VCaP (cell line): ENCODE measurements around the gene MFF.
A peak's percentile ranks its signal among the peaks of the same experiment; 100 is the strongest.

Experiments used
- H3K27ac ChIP-seq: fragments of 450-650 bp; 2 replicates; pipeline ENCODE4 v1.5.1; 2017
- TF ChIP-seq, protein P1 (sequence below): fragments of 450-650 bp; conservative IDR thresholded peaks from 2 replicates; pipeline ENCODE4 v1.5.1; 2017; ENCODE audit warnings: mild to moderate bottlenecking, moderate library complexity

MFF gene

DNA sequence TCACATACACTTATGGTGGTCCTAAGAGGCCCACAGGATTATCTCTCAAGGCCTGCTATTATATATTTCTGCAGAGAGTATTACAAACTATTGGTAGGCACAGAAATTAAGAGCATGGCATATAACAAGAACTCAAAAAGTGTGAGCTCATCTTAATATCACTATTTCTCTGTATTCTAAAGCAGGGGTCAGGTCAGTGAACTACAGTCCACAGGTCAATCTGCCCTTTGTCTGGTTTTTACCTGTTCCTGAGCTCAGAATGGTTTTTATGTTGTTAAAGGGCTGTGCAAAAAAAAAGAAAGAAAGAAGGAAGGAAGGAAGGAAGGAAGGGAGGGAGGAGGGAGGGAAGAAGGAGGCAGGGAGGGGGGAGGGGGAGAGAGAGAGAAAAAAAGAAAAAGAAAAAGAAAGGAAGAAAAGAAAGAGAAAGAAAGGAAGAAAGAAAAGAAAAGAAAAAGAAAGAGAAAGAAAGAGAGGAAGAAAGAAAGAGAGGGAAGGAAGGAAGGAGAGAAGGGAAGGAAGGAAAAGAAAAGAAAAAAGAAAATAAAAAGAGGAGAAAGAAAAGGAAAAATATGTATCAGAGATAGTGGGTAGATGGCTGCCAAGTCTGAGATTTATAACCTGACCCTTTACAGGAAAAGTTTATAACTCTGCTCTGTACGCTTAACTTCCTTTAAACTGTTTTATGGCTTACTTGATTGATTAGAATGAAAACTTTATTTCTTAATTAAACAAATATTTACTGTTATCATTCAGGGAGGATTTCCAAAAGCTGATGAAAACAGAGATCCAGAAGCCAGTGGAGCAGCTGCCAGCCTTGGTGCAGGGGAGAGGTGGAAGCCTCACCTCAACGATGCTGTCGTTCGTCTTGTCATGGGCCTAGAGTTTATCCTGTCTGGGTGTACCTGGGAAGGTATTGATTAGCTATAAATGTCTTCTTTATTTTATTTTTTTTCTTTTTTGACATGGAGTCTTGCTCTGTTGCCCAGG, 73.9 kb downstream of the MFF start:
- TF ChIP-seq, protein P1, sequence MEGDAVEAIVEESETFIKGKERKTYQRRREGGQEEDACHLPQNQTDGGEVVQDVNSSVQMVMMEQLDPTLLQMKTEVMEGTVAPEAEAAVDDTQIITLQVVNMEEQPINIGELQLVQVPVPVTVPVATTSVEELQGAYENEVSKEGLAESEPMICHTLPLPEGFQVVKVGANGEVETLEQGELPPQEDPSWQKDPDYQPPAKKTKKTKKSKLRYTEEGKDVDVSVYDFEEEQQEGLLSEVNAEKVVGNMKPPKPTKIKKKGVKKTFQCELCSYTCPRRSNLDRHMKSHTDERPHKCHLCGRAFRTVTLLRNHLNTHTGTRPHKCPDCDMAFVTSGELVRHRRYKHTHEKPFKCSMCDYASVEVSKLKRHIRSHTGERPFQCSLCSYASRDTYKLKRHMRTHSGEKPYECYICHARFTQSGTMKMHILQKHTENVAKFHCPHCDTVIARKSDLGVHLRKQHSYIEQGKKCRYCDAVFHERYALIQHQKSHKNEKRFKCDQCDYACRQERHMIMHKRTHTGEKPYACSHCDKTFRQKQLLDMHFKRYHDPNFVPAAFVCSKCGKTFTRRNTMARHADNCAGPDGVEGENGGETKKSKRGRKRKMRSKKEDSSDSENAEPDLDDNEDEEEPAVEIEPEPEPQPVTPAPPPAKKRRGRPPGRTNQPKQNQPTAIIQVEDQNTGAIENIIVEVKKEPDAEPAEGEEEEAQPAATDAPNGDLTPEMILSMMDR = no peak
- peak overlapping the region; percentile 62 for H3K27ac ChIP-seq

DNA sequence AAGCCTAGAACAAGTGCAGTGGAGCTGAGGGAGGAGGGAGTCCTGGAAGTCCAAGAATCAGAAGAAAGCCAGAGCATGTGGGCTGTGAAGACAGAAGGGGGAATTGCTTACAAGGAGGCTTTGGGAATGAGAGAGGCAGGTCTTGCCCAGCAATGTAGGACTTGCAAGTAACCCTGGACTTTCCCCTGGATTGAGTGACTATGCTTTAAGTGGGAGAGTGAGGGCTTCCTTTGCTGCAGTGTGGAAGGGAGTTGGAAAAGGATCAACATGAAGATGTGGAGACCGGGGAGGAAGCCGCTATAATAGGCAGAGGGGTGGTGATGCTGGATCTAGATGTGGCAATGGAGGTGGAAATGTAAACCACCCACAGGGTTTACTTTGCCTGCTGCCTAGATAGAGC, 76.5 kb downstream of the MFF start:
- H3K27ac ChIP-seq = no peak overlapping the region
- TF ChIP-seq, protein P1 = no peak

DNA sequence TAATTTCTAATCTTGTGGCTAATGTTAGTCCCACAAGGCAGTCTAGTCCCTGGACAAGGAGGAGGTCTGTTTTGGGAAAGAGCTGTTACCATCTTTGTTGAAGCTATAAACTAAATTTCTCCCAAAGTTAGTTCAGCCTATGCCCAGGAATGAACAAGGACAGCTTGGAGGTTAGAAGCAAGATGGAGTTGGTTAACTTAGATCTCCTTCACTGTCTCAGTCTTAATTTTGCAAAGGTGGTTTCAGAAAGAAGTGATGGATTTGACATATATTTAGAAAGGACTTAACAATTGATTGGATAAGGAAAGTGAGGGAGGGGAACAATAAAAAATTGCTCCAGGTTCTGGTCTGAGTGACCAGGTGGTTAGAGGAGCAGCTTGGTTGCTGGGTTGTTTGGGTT, 77.3 kb downstream of the MFF start:
- no peak overlapping the region for H3K27ac ChIP-seq
- TF ChIP-seq, protein P1 = no peak

DNA sequence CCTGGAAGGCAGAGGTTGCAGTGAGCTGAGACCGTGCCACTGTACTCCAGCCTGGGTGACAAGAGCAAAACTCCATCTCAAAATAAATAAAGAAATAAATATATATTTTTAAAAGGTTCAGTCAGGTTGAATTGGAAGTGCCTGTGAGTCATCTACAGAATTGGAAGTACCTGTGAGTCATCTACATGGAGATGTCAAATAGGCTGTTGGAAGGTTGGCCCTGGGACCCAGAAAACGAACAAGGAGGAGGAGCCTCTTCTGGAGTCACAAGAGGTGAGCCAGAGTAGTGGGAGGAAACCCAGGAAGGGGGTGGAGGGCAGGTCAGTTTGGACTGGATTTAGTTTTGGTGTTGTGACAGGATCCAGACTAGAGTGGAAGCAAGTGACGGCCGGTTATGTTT, 77.9 kb downstream of the MFF start:
- H3K27ac ChIP-seq = no peak overlapping the region

DNA sequence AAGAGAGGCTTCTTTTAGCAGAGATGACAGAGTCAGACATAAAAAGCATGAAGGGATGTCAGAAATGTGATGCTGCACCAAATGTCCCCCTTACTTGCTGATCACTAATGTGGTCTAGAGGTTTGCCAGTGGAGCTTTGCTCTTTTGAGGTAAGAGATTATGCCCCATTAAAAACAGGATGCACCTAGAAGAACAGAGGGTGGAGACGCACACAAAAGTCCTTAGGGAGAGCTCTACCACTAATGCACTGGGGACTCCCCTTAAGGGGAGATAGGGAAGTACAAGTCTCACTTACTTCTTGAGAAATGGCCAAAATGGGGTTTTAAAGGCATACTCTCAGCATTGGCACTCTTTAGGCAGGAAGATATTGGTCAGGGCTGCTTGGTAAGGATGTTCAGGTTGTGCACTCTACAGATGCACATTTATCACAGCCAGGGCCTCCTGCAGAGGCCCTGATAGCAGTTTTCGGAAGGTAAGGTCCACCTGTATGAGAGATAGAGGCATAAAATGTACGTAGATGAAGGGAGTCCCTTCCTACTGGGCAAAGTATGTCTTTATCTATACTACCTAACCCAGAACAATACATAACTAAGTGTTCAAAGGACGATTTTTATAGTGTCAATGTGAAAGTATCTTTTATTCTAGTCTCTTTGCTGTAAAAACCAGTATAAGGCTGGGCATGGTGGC, 79.7 kb downstream of the MFF start:
- TF ChIP-seq, protein P1 = no peak
- no peak overlapping the region; the same call in 1 of the 2 replicates for H3K27ac ChIP-seq

More for the DNA sequence above, 77.9 kb downstream of the MFF start:
- TF ChIP-seq, protein P1 = no peak

DNA sequence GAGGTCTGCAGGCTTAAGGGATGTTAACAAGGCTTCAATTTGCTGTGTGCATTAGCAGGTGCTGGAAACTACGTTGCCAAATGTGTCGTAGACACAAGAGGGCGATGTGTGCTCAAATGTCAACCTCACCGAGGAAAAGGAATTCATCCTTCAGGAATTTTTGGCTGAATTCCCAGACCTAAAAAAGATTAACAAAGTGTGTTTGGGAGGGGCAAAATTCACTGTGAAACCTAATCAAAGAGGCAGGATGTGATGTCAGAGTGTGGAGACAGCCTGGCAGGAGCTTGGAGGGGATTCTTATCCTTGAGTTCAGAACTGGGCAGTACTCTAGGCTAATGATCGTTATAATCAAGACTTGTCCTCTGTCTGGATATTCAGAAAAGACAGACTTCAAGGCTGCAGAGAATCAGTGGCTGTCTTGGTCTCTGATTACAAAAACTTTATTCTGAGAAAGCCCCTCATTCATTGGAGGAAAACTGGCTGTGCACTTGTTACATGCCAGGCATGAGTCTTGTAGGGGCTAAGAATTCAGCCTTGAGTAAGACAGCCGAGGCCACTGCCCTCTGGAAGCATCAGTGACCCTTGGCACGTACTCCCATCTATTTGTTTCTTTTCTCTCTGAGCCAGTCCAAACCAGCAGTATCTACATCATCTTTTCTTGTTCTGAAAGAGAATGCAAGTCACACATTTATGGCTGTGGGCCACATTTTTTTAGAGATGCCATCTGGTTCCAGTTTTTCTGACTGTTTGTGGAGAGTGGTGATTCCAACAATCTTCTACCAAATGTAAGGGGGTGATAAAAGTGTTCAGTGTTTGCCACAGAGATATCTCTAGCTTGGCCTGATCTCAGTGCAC, 81.4 kb downstream of the MFF start:
- peak overlapping the region; percentile 78 for H3K27ac ChIP-seq

More for the DNA sequence above, 81.4 kb downstream of the MFF start:
- TF ChIP-seq, protein P1 = peak; percentile 83
